ENCODE measurements around the gene MACROD2.

MACROD2 gene

GRCh38 chr20:14633507-14633906, 638.2 kb downstream of the MACROD2 start:
- no peak overlapping the region for H3K4me3 ChIP-seq (ENCODE audit: low read depth, low read length)

GRCh38 chr20:14634665-14635064, 639.3 kb downstream of the MACROD2 start:
- no peak overlapping the region for H3K4me3 ChIP-seq (ENCODE audit: low read depth, low read length)

- no peak overlapping the region for H3K4me3 ChIP-seq (ENCODE audit: low read depth, low read length)
Observed at GRCh38 chr20:14637441-14637840, 642.1 kb downstream of the MACROD2 start.

- H3K4me3 ChIP-seq (ENCODE audit: low read depth, low read length): no peak overlapping the region
Observed at GRCh38 chr20:14643146-14643545, 647.8 kb downstream of the MACROD2 start.

GRCh38 chr20:14643556-14643955, 648.2 kb downstream of the MACROD2 start:
- H3K4me3 ChIP-seq (ENCODE audit: low read depth, low read length): no peak overlapping the region

GRCh38 chr20:14644306-14645097, 649.2 kb downstream of the MACROD2 start:
- H3K4me3 ChIP-seq (ENCODE audit: low read depth, low read length): no peak overlapping the region

- no peak overlapping the region for H3K4me3 ChIP-seq (ENCODE audit: low read depth, low read length)
Observed at GRCh38 chr20:14647016-14647415, 651.7 kb downstream of the MACROD2 start.

- no peak overlapping the region for H3K4me3 ChIP-seq (ENCODE audit: low read depth, low read length)
Observed at GRCh38 chr20:14649662-14650061, 654.3 kb downstream of the MACROD2 start.

GRCh38 chr20:14657266-14658005, 662.1 kb downstream of the MACROD2 start:
- no peak overlapping the region for H3K4me3 ChIP-seq (ENCODE audit: low read depth, low read length)

GRCh38 chr20:14664101-14664500, 668.8 kb downstream of the MACROD2 start:
- no peak overlapping the region for H3K4me3 ChIP-seq (ENCODE audit: low read depth, low read length)

GRCh38 chr20:14666696-14667095, 671.4 kb downstream of the MACROD2 start:
- no peak overlapping the region for H3K4me3 ChIP-seq (ENCODE audit: low read depth, low read length)

- H3K4me3 ChIP-seq (ENCODE audit: low read depth, low read length): no peak overlapping the region
Observed at GRCh38 chr20:14667226-14667625, 671.9 kb downstream of the MACROD2 start.

GRCh38 chr20:14672066-14672465, 676.8 kb downstream of the MACROD2 start:
- no peak overlapping the region for H3K4me3 ChIP-seq (ENCODE audit: low read depth, low read length)

- H3K4me3 ChIP-seq (ENCODE audit: low read depth, low read length): no peak overlapping the region
Observed at GRCh38 chr20:14673164-14673563, 677.8 kb downstream of the MACROD2 start.

- H3K4me3 ChIP-seq (ENCODE audit: low read depth, low read length): no peak overlapping the region
Observed at GRCh38 chr20:14677455-14677854, 682.1 kb downstream of the MACROD2 start.

- no peak overlapping the region for H3K4me3 ChIP-seq (ENCODE audit: low read depth, low read length)
Observed at GRCh38 chr20:14685183-14685582, 689.9 kb downstream of the MACROD2 start.

- H3K4me3 ChIP-seq (ENCODE audit: low read depth, low read length): no peak overlapping the region
Observed at GRCh38 chr20:14687313-14687712, 692.0 kb downstream of the MACROD2 start.

- no peak overlapping the region for H3K4me3 ChIP-seq (ENCODE audit: low read depth, low read length)
Observed at GRCh38 chr20:14688005-14688404, 692.7 kb downstream of the MACROD2 start.

GRCh38 chr20:14691994-14692393, 696.7 kb downstream of the MACROD2 start:
- H3K4me3 ChIP-seq (ENCODE audit: low read depth, low read length): no peak overlapping the region

- no peak overlapping the region for H3K4me3 ChIP-seq (ENCODE audit: low read depth, low read length)
Observed at GRCh38 chr20:14696478-14696877, 701.2 kb downstream of the MACROD2 start.

- H3K4me3 ChIP-seq (ENCODE audit: low read depth, low read length): no peak overlapping the region
Observed at GRCh38 chr20:14696937-14697336, 701.6 kb downstream of the MACROD2 start.

- no peak overlapping the region for H3K4me3 ChIP-seq (ENCODE audit: low read depth, low read length)
Observed at GRCh38 chr20:14698125-14698524, 702.8 kb downstream of the MACROD2 start.

All from iPS-11a (cell line).